Measurements from ENCODE around the gene PLAAT4. TPM values are rescaled to one million over a fixed set of nuclear protein-coding genes. Genes with fewer than 3 reads are reported as not detected.

PLAAT4 gene
- total RNA-seq, 1 experiment from 2014 or later, result 3.5 TPM

- no peak overlapping the region for H2BK20ac ChIP-seq (ENCODE audit: low read depth, low read length, poor library complexity, severe bottlenecking)
- no peak overlapping the region for H3K27ac Mint-ChIP-seq
- DNase-seq, result no peak
- H3K27me3 Mint-ChIP-seq (ENCODE audit: low read depth), result peaks cover 1% of the 10 kb centered on the region
- H4K8ac ChIP-seq (replicated peaks; ENCODE audit: insufficient read length, low read depth, low read length), result no peak overlapping the region
- H4K91ac ChIP-seq (ENCODE audit: insufficient read length, low read depth, low read length), result no peak overlapping the region
- no peak for TF ChIP-seq CTCF (conservative IDR thresholded peaks at IDR 0.05)
- no peak overlapping the region for H3T11ph ChIP-seq (ENCODE audit: low read length)
- H3K4me1 Mint-ChIP-seq, result peaks cover 51 to 55% of the 10 kb centered on the region in 2 experiments
- H3K9ac ChIP-seq (ENCODE audit: extremely low read depth, insufficient read length, low read length), result no peak overlapping the region
- H3K9me3 ChIP-seq (ENCODE audit: control insufficient read depth, low read depth, low read length), result no peaks in the 10 kb centered on the region
- no peak overlapping the region for H3K4ac ChIP-seq (ENCODE audit: low read depth, low read length)
- H3K9me3 Mint-ChIP-seq, result 0 out of 5 replicates have a peak, but pooled peaks cover 0 to 3% of the 10 kb centered on the region in 2 experiments
- peaks cover 0 to 5% (median under 1%) of the 10 kb centered on the region in 3 experiments; a peak in 2 of 7 replicates for H3K36me3 Mint-ChIP-seq (ENCODE audit: insufficient read depth in 1 of 3, low read depth in 3 of 3)
- no peaks in the 10 kb centered on the region for H4K20me1 ChIP-seq (ENCODE audit: control insufficient read depth, insufficient read depth, insufficient read length)
- H3K14ac ChIP-seq (ENCODE audit: insufficient read depth, low read length), result no peak overlapping the region
- no peak overlapping the region for H2BK120ac ChIP-seq (ENCODE audit: low read depth, low read length, poor library complexity, severe bottlenecking)
- no peak overlapping the region for H3K4me3 Mint-ChIP-seq
- H3K4me1 ChIP-seq (ENCODE audit: insufficient read depth, low read length), result peaks cover 7% of the 10 kb centered on the region; the same call in 1 of the 2 replicates
- no peak overlapping the region for H4K5ac ChIP-seq (ENCODE audit: insufficient read length, low read depth, low read length)
- H3K23me2 ChIP-seq (ENCODE audit: insufficient read length, low read depth, low read length, poor library complexity, severe bottlenecking), result no peaks in the 10 kb centered on the region
- H3K27me3 ChIP-seq (ENCODE audit: insufficient read depth, low read length), result no peaks in the 10 kb centered on the region
- no peak overlapping the region for H2AK5ac ChIP-seq (ENCODE audit: insufficient read length, low read length)
- H3K27ac ChIP-seq (ENCODE audit: insufficient read length, low read depth, low read length), result no peak overlapping the region
- H3K56ac ChIP-seq (ENCODE audit: insufficient read length, low read depth, low read length), result no peak overlapping the region
- no peaks in the 10 kb centered on the region for H3K79me1 ChIP-seq (ENCODE audit: insufficient read depth, low read depth, low read length, poor library complexity, severe bottlenecking)
- H2BK12ac ChIP-seq (ENCODE audit: insufficient read length, low read depth, low read length), result no peak overlapping the region
- no peaks in the 10 kb centered on the region for H3K79me2 ChIP-seq (ENCODE audit: insufficient read depth, low read length)
- no peak overlapping the region for H3K23ac ChIP-seq (ENCODE audit: insufficient read length, low read depth, low read length)
- no peak overlapping the region for H3K18ac ChIP-seq (ENCODE audit: insufficient read length, low read depth, low read length)
- no peak overlapping the region for H2BK5ac ChIP-seq (ENCODE audit: insufficient read length, low read length)
- H3K4me2 ChIP-seq (ENCODE audit: insufficient read depth, insufficient read length, low read length), result no peak overlapping the region
- no peak overlapping the region for H2AFZ ChIP-seq (ENCODE audit: low read length)
- no CpG with 5 or more reads among the region's 12 CpGs for WGBS (ENCODE audit: extremely low coverage, insufficient read length, low lambda C conversion rate)
- no peak overlapping the region for H2BK15ac ChIP-seq (ENCODE audit: low read depth, low read length)
Measured at GRCh38 chr11:63508745-63509144, 27.9 kb upstream of the PLAAT4 start.

All from H9 (cell line).